H1 (cell line): ENCODE data around the gene NR2F1-AS1. TPM values are rescaled to one million over a fixed set of nuclear protein-coding genes. Genes with fewer than 3 reads are reported as not detected.

Experiments
- CTCF ChIA-PET: fragments of 300-600 bp; sonication (Branson Sonifier 250); formaldehyde crosslinking; loops from one replicate; lab custom pipeline; 2021; ENCODE audit not compliant: partially characterized antibody; lab: Charles Lee
- POLR2A ChIA-PET: fragments of 300-600 bp; sonication (Branson Sonifier 250); formaldehyde crosslinking; loops from one replicate; lab custom pipeline; 2021; ENCODE audit warnings: inconsistent platforms; ENCODE audit not compliant: partially characterized antibody; lab: Charles Lee
- DNase-seq, 2 experiments: peaks; one replicate each; pipeline versions ENCODE4 v3.0.0 to v3.0.0-alpha.2; 2010 to 2022; ENCODE audit warnings: low spot score in 2 of 2, low read depth in 1 of 2, mixed read lengths in 1 of 2
- FAIRE-seq: peaks from 2 replicates; lab custom pipeline; 2011; peaks lifted over from hg19 to GRCh38; lab: Jason Lieb, UNC
- H2AFZ ChIP-seq: 2 replicates; pipeline ENCODE4 v1.8.1; 2012; ENCODE audit warnings: low read length, inconsistent platforms
- H2AK5ac ChIP-seq: 2 replicates; pipeline ENCODE4 v1.6.1; 2013; ENCODE audit warnings: low read depth, low read length
- H2BK120ac ChIP-seq: replicated peaks from 2 replicates; pipeline ENCODE3; 2013; ENCODE audit warnings: low read depth, low read length, inconsistent platforms
- H2BK12ac ChIP-seq: 2 replicates; pipeline ENCODE4 v1.6.1; 2013; ENCODE audit warnings: low read depth, low read length
- H2BK15ac ChIP-seq: 2 replicates; pipeline ENCODE4 v1.6.1; 2013; ENCODE audit warnings: low read length
- H2BK20ac ChIP-seq: 2 replicates; pipeline ENCODE4 v1.6.1; 2013; ENCODE audit warnings: low read length
- H2BK5ac ChIP-seq: 2 replicates; pipeline ENCODE4 v1.6.1; 2013; ENCODE audit warnings: low read depth, low read length
- H3K14ac ChIP-seq: 2 replicates; pipeline ENCODE4 v1.6.1; 2013; ENCODE audit warnings: inconsistent platforms; ENCODE audit not compliant: insufficient read length
- H3K18ac ChIP-seq: 2 replicates; pipeline ENCODE4 v1.6.1; 2013; ENCODE audit warnings: low read length; ENCODE audit errors: extremely low read depth
- H3K23ac ChIP-seq: 2 replicates; pipeline ENCODE4 v1.6.1; 2013; ENCODE audit warnings: inconsistent platforms; ENCODE audit not compliant: insufficient read length
- H3K23me2 ChIP-seq: 2 replicates; pipeline ENCODE4 v1.6.1; 2013; ENCODE audit warnings: low read depth, low read length
- H3K27ac ChIP-seq: 2 replicates; pipeline ENCODE4 v1.6.1; 2011; ENCODE audit warnings: low read depth, low read length, inconsistent platforms
- H3K27me3 ChIP-seq, 4 experiments: replicated peaks in 1 of 4; 1 replicate in 1 of 4; 2 replicates in 3 of 4; pipeline versions ENCODE4 v1.6.1 to v1.8.1; 2011 to 2013; ENCODE audit warnings: low read length in 3 of 4, mild to moderate bottlenecking in 3 of 4, inconsistent platforms in 2 of 4, mixed read lengths in 2 of 4, moderate library complexity in 1 of 4; ENCODE audit not compliant: control insufficient read depth in 3 of 4, insufficient read depth in 3 of 4; ENCODE audit errors: extremely low read depth in 1 of 4
- H3K36me3 ChIP-seq, 4 experiments: 2 replicates each; pipeline versions ENCODE4 v1.6.1 to v1.8.1; 2011 to 2013; ENCODE audit warnings: mild to moderate bottlenecking in 4 of 4, low read length in 3 of 4, moderate library complexity in 2 of 4, control low read depth in 1 of 4, inconsistent platforms in 1 of 4; ENCODE audit not compliant: insufficient read depth in 4 of 4, control insufficient read depth in 2 of 4
- H3K4ac ChIP-seq: replicated peaks from 2 replicates; pipeline ENCODE3; 2013; ENCODE audit warnings: low read length, low read depth, mixed read lengths, inconsistent platforms; ENCODE audit not compliant: insufficient read length
- H3K4me1 ChIP-seq, 4 experiments: replicated peaks in 1 of 4; 1 replicate in 1 of 4; 2 replicates in 3 of 4; pipeline versions ENCODE4 v1.6.1 to v1.8.1; 2011 to 2013; ENCODE audit warnings: low read length in 3 of 4, inconsistent platforms in 2 of 4, mixed read lengths in 1 of 4; ENCODE audit not compliant: insufficient read depth in 4 of 4, control insufficient read depth in 3 of 4
- H3K4me2 ChIP-seq, 2 experiments: 2 replicates each; pipeline versions ENCODE4 v1.6.1 to v1.8.1; 2011 to 2013; ENCODE audit warnings: low read depth in 2 of 2, low read length in 2 of 2, control low read depth in 1 of 2, inconsistent platforms in 1 of 2, mild to moderate bottlenecking in 1 of 2; ENCODE audit not compliant: insufficient read depth in 1 of 2
- H3K4me3 ChIP-seq, 4 experiments: fragments of 200-600, 300-600 bp in 1 of 4; sonication (generic), shearing (Covaris generic), sonication (Bioruptor Twin) in 1 of 4; 2 replicates each; pipeline versions ENCODE4 v1.5.1 to v1.8.1; 2011 to 2016; ENCODE audit warnings: low read length in 4 of 4, low read depth in 3 of 4, control low read depth in 2 of 4, inconsistent platforms in 2 of 4, mild to moderate bottlenecking in 2 of 4, mixed read lengths in 1 of 4, moderate library complexity in 1 of 4; ENCODE audit not compliant: insufficient read depth in 2 of 4; ENCODE audit errors: extremely low read depth in 1 of 4
- H3K56ac ChIP-seq: replicated peaks from 2 replicates; pipeline ENCODE3; 2013; ENCODE audit warnings: low read depth, mild to moderate bottlenecking, mixed read lengths, low read length, inconsistent platforms; ENCODE audit not compliant: insufficient read length
- H3K79me1 ChIP-seq: 2 replicates; pipeline ENCODE4 v1.6.1; 2013; ENCODE audit warnings: low read depth, low read length, control low read depth
- H3K79me2 ChIP-seq, 2 experiments: 2 replicates each; pipeline versions ENCODE4 v1.6.1 to v1.8.1; 2012 to 2013; ENCODE audit warnings: low read length in 2 of 2, mild to moderate bottlenecking in 2 of 2, inconsistent platforms in 1 of 2; ENCODE audit not compliant: insufficient read depth in 2 of 2, control insufficient read depth in 1 of 2
- H3K9ac ChIP-seq, 4 experiments: replicated peaks in 1 of 4; 1 replicate in 1 of 4; 2 replicates in 3 of 4; pipeline versions ENCODE4 v1.6.1 to v1.8.1; 2011 to 2013; ENCODE audit warnings: low read depth in 3 of 4, low read length in 3 of 4, control low read depth in 2 of 4, mild to moderate bottlenecking in 2 of 4, moderate library complexity in 2 of 4, inconsistent platforms in 1 of 4; ENCODE audit errors: extremely low read depth in 1 of 4
- H3K9me3 ChIP-seq, 2 experiments: 2 replicates each; pipeline versions ENCODE4 v1.6.1 to v1.8.1; 2012 to 2013; ENCODE audit warnings: mild to moderate bottlenecking in 2 of 2, moderate library complexity in 2 of 2, control low read depth in 1 of 2, inconsistent platforms in 1 of 2, low read depth in 1 of 2, low read length in 1 of 2, mixed read lengths in 1 of 2; ENCODE audit not compliant: insufficient read depth in 2 of 2
- H4K20me1 ChIP-seq, 2 experiments: replicated peaks in 1 of 2; 2 replicates each; pipeline versions ENCODE3 to v1.8.1; 2011 to 2013; ENCODE audit warnings: inconsistent platforms in 2 of 2, low read length in 2 of 2, mild to moderate bottlenecking in 1 of 2; ENCODE audit not compliant: insufficient read depth in 2 of 2, control insufficient read depth in 1 of 2
- H4K5ac ChIP-seq: 2 replicates; pipeline ENCODE4 v1.6.1; 2013; ENCODE audit warnings: low read length, low read depth, mixed read lengths, inconsistent platforms; ENCODE audit not compliant: insufficient read length
- H4K8ac ChIP-seq: 2 replicates; pipeline ENCODE4 v1.8.0; 2013; ENCODE audit warnings: mild to moderate bottlenecking, moderate library complexity, low read length, inconsistent platforms; ENCODE audit not compliant: insufficient read depth; ENCODE audit errors: extremely low read depth
- H4K91ac ChIP-seq: replicated peaks from 2 replicates; pipeline ENCODE3; 2013; ENCODE audit warnings: low read length, mixed read lengths, inconsistent platforms; ENCODE audit not compliant: insufficient read length
- EZH2 ChIP-seq: fragments of 200-600 bp; sonication (generic); IDR thresholded peaks from 2 replicates; pipeline ENCODE4 v1.7.1; 2012; ENCODE audit warnings: low read depth, mild to moderate bottlenecking, moderate library complexity, low read length, inconsistent platforms; ENCODE audit not compliant: severe bottlenecking
- KDM4A ChIP-seq: IDR thresholded peaks from one replicate; pipeline ENCODE4 v1.7.1; 2012; ENCODE audit warnings: low read depth, mild to moderate bottlenecking, moderate library complexity, low read length, inconsistent platforms; ENCODE audit not compliant: severe bottlenecking
- POLR2A ChIP-seq, 2 experiments: IDR thresholded peaks; 1 replicate in 1 of 2; 2 replicates in 1 of 2; pipeline ENCODE4 v1.6.1; 2011; ENCODE audit warnings: low read depth in 2 of 2, low read length in 2 of 2, mild to moderate bottlenecking in 2 of 2; ENCODE audit errors: control extremely low read depth in 1 of 2
- RNF2 ChIP-seq: fragments of 200-900, 300-1000 bp; sonication (generic); IDR thresholded peaks from 2 replicates; pipeline ENCODE4 v1.7.1; 2016; ENCODE audit warnings: borderline replicate concordance, low read depth, mild to moderate bottlenecking, antibody characterized with exemption, low read length; ENCODE audit not compliant: poor library complexity, severe bottlenecking; ENCODE audit errors: missing control alignments
- SUZ12 ChIP-seq: fragments of 200-600 bp; sonication (generic); IDR thresholded peaks from 2 replicates; pipeline ENCODE4 v1.6.1; 2012; ENCODE audit warnings: mild to moderate bottlenecking, inconsistent platforms, low read length, moderate library complexity, mixed read lengths
- TAF1 ChIP-seq: IDR thresholded peaks from 2 replicates; pipeline ENCODE4 v1.6.1; 2011; ENCODE audit warnings: mild to moderate bottlenecking, low read depth, low read length
- WGBS, 2 experiments: shearing (Covaris generic) in 1 of 2; methylation state at CpG; one replicate each; pipeline versions ENCODE4 v1.1.6 to v1.1.7; 2013 to 2015; ENCODE audit warnings: low lambda C conversion rate in 2 of 2, mixed read lengths in 2 of 2, inconsistent platforms in 1 of 2, low coverage in 1 of 2, missing lambda C conversion rate in 1 of 2; ENCODE audit not compliant: insufficient replicate concordance in 2 of 2, insufficient coverage in 1 of 2, insufficient read length in 1 of 2; ENCODE audit errors: extremely low coverage in 1 of 2, missing lambda C conversion rate in 1 of 2; 5-methylcytosine and 5-hydroxymethylcytosine counted together
- polyA plus RNA-seq, 7 experiments: library from polyadenylated mRNA; depleted of rRNA in 3 of 7; stranded (reverse) in 5 of 7; unstranded in 2 of 7; fragments of >200 nt in 5 of 7; fragments of 200-250 nt in 2 of 7; gene quantifications; 1 replicate in 5 of 7; 2 replicates in 1 of 7; 4 replicates in 1 of 7; pipeline versions ENCODE4 v1.2.1 to v1.2.3, GENCODE V29; 2011 to 2013; ENCODE audit warnings: missing spikeins in 2 of 7, mixed read lengths in 2 of 7
- total RNA-seq: library from RNA; stranded (reverse); fragmentation: NEBNext Ultra II Directional; extraction: Animal tissue kit (Norgen Biotek cat#: 25700); gene quantifications from 2 replicates; pipeline ENCODE4 v1.2.1, GENCODE V29; 2021

NR2F1-AS1 gene
- total and polyA plus RNA-seq, 2 of the 8 experiments (the other 6 are each of a cell fraction or from before 2014, with no cell fraction given): 1.6 to 5.6 TPM

DNA sequence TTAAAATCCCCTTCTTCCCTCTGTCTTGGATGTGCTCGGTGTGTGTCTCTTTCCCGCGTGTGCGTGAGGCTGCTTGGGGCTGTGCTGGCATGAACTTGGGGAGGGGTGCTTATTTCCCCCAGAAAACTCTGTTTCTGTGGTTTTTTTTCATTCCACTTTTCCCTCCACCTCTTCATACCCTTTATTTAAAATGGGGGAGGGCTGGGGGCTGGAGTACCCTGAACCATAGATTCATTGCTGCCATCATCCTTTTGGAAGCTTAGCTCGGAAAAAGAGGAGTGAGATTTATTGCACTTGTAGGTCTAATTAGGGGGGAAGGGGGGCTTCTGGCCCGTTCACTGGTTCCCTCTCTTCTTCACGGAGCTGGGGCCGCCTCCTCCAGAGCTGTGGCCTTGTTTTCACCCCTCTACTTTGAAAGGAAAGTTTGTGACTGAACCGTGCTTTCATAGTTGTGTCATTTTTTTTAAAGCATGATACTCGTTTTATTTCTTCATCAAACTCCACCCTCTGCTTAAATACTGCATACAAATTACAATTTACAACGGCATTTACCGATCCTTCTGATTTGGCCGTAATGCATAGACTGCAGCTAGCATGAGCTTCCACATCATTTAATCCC lies 4.9 kb upstream of the NR2F1-AS1 start:
- no peak overlapping the region for H2BK20ac ChIP-seq
- no peak overlapping the region for H3K23ac ChIP-seq
- no peak overlapping the region for H2BK15ac ChIP-seq
- WGBS, 2 experiments: 12% methylated on average over 13 of the region's 13 CpGs; no CpG with 5 or more reads in 1 of the 2 experiments
- H3K4ac ChIP-seq: no peak overlapping the region
- no peak overlapping the region for H3K9ac ChIP-seq
- H4K5ac ChIP-seq: no peak overlapping the region
- FAIRE-seq: no peak
- H2BK5ac ChIP-seq: no peak overlapping the region
- H3K4me3 ChIP-seq: peak overlapping the region in 1 of 4 experiments; percentile 50; a peak in 2 of 8 replicates
- no peak overlapping the region for H4K91ac ChIP-seq
- H3K4me1 ChIP-seq: peaks cover 0 to 21% (median 13%) of the 10 kb centered on the region in 4 experiments; a peak in 5 of 7 replicates
- no peak overlapping the region for H2BK120ac ChIP-seq
- CTCF ChIA-PET: interaction anchor here (0.6 to 3.8 kb wide), 11 partner anchors 8 to 215 kb away, joined by 3 to 32 read pairs (median 5); no protein-coding TSS in a partner anchor
- no peak overlapping the region for H3K56ac ChIP-seq
- no peak overlapping the region for H3K27ac ChIP-seq
- TF ChIP-seq EZH2 (peak; percentile 87), SUZ12 (peak; percentile 93), KDM4A (no peak), TAF1 (no peak), RNF2 (peak; percentile 97), POLR2A (IDR thresholded peaks at IDR 0.05; ENCODE audit: control extremely low read depth in 1 of 2, low read depth in 2 of 2, low read length in 2 of 2) (no peak)
- H3K79me2 ChIP-seq: no peaks in the 10 kb centered on the region
- H3K18ac ChIP-seq: no peak overlapping the region
- DNase-seq: no peak
- H2AFZ ChIP-seq: no peak overlapping the region
- H3K14ac ChIP-seq: no peak overlapping the region
- peaks cover 71 to 97% (median 84%) of the 10 kb centered on the region in 4 experiments for H3K27me3 ChIP-seq
- H4K20me1 ChIP-seq: peaks cover 7 to 26% of the 10 kb centered on the region in 2 experiments
- no peaks in the 10 kb centered on the region for H3K79me1 ChIP-seq
- no peak overlapping the region; the same call in 1 of the 2 replicates for H4K8ac ChIP-seq
- H3K4me2 ChIP-seq: peak overlapping the region; percentile 52 to 79; a peak in 3 of 4 replicates
- POLR2A ChIA-PET: no interaction called here
- no peak overlapping the region for H2BK12ac ChIP-seq
- H3K36me3 ChIP-seq: peaks cover 0 to 7% (median 0%) of the 10 kb centered on the region in 4 experiments; a peak in 1 of 8 replicates
- no peaks in the 10 kb centered on the region for H3K9me3 ChIP-seq
- peaks cover 5% of the 10 kb centered on the region; the same call in 1 of the 2 replicates for H3K23me2 ChIP-seq
- H2AK5ac ChIP-seq: no peak overlapping the region
